Measurements from ENCODE around the gene KIRREL2.

The KIRREL2 gene

DNA sequence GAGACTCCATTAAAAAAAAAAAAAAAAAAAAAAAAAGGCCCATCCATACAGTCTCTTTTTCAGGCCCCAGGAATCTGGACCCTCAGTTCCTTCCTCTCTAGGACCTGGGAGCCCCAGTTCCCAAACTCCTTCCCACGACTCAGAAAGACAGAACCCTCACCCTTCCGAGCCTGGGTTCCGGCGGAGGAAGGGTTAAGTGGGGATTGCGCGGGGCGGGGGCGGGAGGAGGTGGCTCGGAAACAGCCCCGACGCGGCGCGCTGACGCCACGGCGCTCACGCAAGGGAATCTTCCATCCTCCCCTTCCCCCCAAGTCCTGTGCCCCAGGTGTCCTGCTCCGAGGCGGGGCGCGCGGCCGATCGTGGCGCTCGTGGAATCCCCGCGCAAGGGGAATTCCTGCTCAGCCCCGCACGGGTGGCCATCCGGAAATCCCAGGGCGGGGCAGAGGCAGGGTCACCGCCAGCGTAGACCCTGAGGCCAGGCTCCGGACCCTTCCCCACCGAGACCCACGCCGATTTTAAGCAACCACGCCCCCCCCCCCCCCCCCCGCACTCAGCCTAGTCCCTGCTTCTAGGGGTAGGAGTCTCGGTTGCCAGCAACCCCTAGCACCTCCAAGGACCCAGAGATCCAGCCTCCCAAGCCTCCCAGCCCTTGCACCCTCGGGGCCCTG lies 43.0 kb downstream of the KIRREL2 start (continued):
- TF ChIP-seq, protein P1, sequence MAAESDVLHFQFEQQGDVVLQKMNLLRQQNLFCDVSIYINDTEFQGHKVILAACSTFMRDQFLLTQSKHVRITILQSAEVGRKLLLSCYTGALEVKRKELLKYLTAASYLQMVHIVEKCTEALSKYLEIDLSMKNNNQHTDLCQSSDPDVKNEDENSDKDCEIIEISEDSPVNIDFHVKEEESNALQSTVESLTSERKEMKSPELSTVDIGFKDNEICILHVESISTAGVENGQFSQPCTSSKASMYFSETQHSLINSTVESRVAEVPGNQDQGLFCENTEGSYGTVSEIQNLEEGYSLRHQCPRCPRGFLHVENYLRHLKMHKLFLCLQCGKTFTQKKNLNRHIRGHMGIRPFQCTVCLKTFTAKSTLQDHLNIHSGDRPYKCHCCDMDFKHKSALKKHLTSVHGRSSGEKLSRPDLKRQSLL (tag by site-specific recombination; IDR thresholded peaks at IDR 0.05) = no peak; the same call in 1 of the 2 replicates
- TF ChIP-seq ZIC2 (tag by site-specific recombination; IDR thresholded peaks at IDR 0.05) (peak; percentile 71; the same call in 1 of the 2 replicates), ZNF2 (tag by site-specific recombination; IDR thresholded peaks at IDR 0.05) (peak; percentile 93), ZNF404 (tag by site-specific recombination; IDR thresholded peaks at IDR 0.05) (no peak)

DNA sequence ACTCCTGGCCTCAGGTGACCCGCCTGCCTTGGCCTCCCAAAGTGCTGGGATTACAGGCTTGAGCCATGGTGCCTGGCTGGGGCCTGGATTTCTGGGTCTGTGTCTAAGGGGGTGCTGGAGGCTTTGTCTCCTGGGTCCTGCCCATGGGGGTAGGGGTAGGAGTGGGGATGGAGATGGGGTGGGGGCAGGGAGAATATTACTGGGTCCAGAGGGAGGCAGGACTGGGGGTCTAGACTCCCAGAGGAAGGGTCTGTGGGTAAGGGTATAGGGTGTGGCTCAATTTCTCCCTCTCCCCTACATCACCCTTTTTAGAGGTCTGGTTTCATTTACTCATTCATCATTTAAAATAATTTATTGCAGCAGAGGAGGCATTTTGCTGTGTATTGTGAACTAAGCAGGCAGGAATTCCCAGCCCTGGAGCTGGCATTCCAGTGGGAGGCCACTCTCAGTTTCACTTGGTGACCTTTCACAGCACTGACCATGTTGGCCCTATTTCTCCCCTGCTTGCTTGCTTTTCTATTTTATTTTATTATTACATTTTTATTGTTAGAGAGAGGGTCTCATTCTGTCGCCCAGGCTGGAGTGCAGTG lies 44.4 kb downstream of the KIRREL2 start:
- CTCF ChIA-PET = interaction anchor here (0.6 to 1.4 kb wide), 5 partner anchors 15 to 899 kb away, joined by 3 to 8 read pairs (median 4); no protein-coding TSS in a partner anchor
- Histone ChIP-seq H3K4me3 (ENCODE audit: low read depth, low read length) (no peak overlapping the region), H3K9me3 (ENCODE audit: control insufficient read depth, insufficient read depth, low read depth, low read length) (no peaks in the 10 kb centered on the region), H3K27ac (ENCODE audit: extremely low read depth, low read depth, low read length) (no peak overlapping the region), H3K4me1 (ENCODE audit: control insufficient read depth, insufficient read depth, low read length) (peaks cover 14% of the 10 kb centered on the region), H3K36me3 (ENCODE audit: control insufficient read depth in 2 of 2, insufficient read depth in 1 of 2, low read length in 2 of 2) (peaks cover 19 to 24% of the 10 kb centered on the region in 2 experiments)
- POLR2A ChIA-PET = interaction anchor here (0.5 to 1.7 kb wide), 14 partner anchors 10 to 1479 kb away, joined by 3 to 10 read pairs (median 5); partner anchors contain the start of genes ALKBH6, LIN37 and SDHAF1
- TF ChIP-seq GLIS1 (tag by site-specific recombination; IDR thresholded peaks at IDR 0.05) = peak; percentile 82
- no peak for TF ChIP-seq ZNF48 (tag by site-specific recombination; IDR thresholded peaks at IDR 0.05)
- TF ChIP-seq ZNF121 (tag by site-specific recombination; IDR thresholded peaks at IDR 0.05) = 0 out of 2 replicates have a peak, but pooled peaks have one; percentile 31
- TF ChIP-seq YY1 (tag by site-specific recombination; IDR thresholded peaks at IDR 0.05) = no peak
- TF ChIP-seq GLI2 (tag by site-specific recombination; IDR thresholded peaks at IDR 0.05; ENCODE audit: borderline replicate concordance, low read depth) = no peak
- no peak for TF ChIP-seq SETDB1 (IDR thresholded peaks at IDR 0.05; ENCODE audit: insufficient read length, low read length)
- TF ChIP-seq PRDM1 (tag by site-specific recombination; IDR thresholded peaks at IDR 0.05) = peak; percentile 65; the same call in 1 of the 2 replicates
- TF ChIP-seq ZNF548 (tag by site-specific recombination; IDR thresholded peaks at IDR 0.05) = no peak
- no peak for TF ChIP-seq ZNF24 (tag by site-specific recombination; IDR thresholded peaks at IDR 0.05)
- TF ChIP-seq, protein P2, sequence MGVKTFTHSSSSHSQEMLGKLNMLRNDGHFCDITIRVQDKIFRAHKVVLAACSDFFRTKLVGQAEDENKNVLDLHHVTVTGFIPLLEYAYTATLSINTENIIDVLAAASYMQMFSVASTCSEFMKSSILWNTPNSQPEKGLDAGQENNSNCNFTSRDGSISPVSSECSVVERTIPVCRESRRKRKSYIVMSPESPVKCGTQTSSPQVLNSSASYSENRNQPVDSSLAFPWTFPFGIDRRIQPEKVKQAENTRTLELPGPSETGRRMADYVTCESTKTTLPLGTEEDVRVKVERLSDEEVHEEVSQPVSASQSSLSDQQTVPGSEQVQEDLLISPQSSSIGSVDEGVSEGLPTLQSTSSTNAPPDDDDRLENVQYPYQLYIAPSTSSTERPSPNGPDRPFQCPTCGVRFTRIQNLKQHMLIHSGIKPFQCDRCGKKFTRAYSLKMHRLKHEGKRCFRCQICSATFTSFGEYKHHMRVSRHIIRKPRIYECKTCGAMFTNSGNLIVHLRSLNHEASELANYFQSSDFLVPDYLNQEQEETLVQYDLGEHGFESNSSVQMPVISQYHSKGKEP (tag by site-specific recombination; IDR thresholded peaks at IDR 0.05) = peak; percentile 40; the same call in 1 of the 2 replicates
- TF ChIP-seq ZNF549 (tag by site-specific recombination; IDR thresholded peaks at IDR 0.05) = no peak
- TF ChIP-seq ZNF292 (tag by site-specific recombination; IDR thresholded peaks at IDR 0.05; ENCODE audit: borderline replicate concordance, low read depth) = no peak
- TF ChIP-seq SP3 (tag by site-specific recombination; IDR thresholded peaks at IDR 0.05) = no peak
- TF ChIP-seq ZNF747 (tag by site-specific recombination; IDR thresholded peaks at IDR 0.05) = no peak
- TF ChIP-seq, protein P3, sequence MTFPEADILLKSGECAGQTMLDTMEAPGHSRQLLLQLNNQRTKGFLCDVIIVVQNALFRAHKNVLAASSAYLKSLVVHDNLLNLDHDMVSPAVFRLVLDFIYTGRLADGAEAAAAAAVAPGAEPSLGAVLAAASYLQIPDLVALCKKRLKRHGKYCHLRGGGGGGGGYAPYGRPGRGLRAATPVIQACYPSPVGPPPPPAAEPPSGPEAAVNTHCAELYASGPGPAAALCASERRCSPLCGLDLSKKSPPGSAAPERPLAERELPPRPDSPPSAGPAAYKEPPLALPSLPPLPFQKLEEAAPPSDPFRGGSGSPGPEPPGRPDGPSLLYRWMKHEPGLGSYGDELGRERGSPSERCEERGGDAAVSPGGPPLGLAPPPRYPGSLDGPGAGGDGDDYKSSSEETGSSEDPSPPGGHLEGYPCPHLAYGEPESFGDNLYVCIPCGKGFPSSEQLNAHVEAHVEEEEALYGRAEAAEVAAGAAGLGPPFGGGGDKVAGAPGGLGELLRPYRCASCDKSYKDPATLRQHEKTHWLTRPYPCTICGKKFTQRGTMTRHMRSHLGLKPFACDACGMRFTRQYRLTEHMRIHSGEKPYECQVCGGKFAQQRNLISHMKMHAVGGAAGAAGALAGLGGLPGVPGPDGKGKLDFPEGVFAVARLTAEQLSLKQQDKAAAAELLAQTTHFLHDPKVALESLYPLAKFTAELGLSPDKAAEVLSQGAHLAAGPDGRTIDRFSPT (tag by site-specific recombination; IDR thresholded peaks at IDR 0.05) = no peak
- TF ChIP-seq KLF9 (tag by site-specific recombination; IDR thresholded peaks at IDR 0.05; ENCODE audit: low read depth) = no peak
- TF ChIP-seq, protein P4, sequence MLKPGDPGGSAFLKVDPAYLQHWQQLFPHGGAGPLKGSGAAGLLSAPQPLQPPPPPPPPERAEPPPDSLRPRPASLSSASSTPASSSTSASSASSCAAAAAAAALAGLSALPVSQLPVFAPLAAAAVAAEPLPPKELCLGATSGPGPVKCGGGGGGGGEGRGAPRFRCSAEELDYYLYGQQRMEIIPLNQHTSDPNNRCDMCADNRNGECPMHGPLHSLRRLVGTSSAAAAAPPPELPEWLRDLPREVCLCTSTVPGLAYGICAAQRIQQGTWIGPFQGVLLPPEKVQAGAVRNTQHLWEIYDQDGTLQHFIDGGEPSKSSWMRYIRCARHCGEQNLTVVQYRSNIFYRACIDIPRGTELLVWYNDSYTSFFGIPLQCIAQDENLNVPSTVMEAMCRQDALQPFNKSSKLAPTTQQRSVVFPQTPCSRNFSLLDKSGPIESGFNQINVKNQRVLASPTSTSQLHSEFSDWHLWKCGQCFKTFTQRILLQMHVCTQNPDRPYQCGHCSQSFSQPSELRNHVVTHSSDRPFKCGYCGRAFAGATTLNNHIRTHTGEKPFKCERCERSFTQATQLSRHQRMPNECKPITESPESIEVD (tag by site-specific recombination; IDR thresholded peaks at IDR 0.05) = no peak
- TF ChIP-seq, protein P5, sequence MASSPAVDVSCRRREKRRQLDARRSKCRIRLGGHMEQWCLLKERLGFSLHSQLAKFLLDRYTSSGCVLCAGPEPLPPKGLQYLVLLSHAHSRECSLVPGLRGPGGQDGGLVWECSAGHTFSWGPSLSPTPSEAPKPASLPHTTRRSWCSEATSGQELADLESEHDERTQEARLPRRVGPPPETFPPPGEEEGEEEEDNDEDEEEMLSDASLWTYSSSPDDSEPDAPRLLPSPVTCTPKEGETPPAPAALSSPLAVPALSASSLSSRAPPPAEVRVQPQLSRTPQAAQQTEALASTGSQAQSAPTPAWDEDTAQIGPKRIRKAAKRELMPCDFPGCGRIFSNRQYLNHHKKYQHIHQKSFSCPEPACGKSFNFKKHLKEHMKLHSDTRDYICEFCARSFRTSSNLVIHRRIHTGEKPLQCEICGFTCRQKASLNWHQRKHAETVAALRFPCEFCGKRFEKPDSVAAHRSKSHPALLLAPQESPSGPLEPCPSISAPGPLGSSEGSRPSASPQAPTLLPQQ (tag by site-specific recombination; IDR thresholded peaks at IDR 0.05) = peak; percentile 40; the same call in 1 of the 2 replicates
- TF ChIP-seq ZFP69B (tag by site-specific recombination; IDR thresholded peaks at IDR 0.05) = peak; percentile 37; the same call in 1 of the 2 replicates
- TF ChIP-seq, protein P6, sequence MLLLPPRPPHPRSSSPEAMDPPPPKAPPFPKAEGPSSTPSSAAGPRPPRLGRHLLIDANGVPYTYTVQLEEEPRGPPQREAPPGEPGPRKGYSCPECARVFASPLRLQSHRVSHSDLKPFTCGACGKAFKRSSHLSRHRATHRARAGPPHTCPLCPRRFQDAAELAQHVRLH (tag by site-specific recombination; IDR thresholded peaks at IDR 0.05) = no peak
- no peak for TF ChIP-seq ZNF23 (tag by site-specific recombination; IDR thresholded peaks at IDR 0.05; ENCODE audit: borderline replicate concordance)
- TF ChIP-seq ZNF350 (tag by site-specific recombination; IDR thresholded peaks at IDR 0.05) = no peak
- no peak for TF ChIP-seq ZBTB21 (tag by site-specific recombination; IDR thresholded peaks at IDR 0.05)
- TF ChIP-seq KLF1 (tag by site-specific recombination; IDR thresholded peaks at IDR 0.05) = no peak

All from HEK293 (cell line).